ENCODE results near the gene TMEM82. TPM values are rescaled to one million over a fixed set of nuclear protein-coding genes. Genes with fewer than 3 reads are reported as not detected.

The TMEM82 gene
- polyA plus RNA-seq, 4 donors: 2.8 to 6.1 (median 3.2) TPM

GRCh38 chr1:15734901-15735300 lies 7.4 kb upstream of the TMEM82 start:
- DNase-seq (ENCODE audit: low read depth in 4 of 4, low spot score in 3 of 4): no peak

DNA sequence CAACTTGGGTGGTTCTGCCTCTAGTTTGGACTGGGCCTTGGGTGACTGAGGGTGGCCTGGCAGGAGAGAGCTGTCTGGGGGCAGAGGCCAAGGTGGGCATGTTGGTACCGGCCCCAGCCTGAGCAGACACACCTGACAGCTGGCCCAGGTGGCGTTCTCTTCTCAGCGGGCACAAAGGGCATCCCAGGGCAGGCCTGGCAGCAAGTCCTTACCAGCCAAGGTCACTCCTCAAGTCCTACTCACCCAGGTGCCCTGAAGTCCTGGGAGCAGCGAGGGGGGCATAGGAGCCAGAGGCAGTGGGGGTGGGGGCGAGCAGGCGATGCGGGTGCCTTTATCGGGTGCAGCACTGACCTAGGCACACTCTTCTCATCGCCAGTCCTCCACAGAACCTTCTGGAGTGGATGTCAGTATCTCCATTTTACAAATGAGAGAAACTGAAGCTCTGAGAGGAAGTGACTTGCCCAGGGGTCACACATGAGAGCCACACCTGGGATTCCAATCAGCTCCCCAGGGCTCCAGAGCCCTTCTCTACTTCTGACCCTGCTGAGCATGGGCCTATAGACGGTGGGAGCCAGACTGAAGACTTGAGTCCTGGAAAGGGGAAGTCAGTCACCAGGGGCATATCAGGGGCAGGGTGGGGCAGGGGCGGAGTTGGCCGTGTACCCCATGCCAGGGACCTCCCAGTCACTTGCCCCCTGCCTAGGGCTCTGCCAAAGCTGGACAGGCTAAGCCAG lies 6.8 kb upstream of the TMEM82 start:
- no peak for DNase-seq (ENCODE audit: low read depth in 4 of 4, low spot score in 3 of 4)

DNA sequence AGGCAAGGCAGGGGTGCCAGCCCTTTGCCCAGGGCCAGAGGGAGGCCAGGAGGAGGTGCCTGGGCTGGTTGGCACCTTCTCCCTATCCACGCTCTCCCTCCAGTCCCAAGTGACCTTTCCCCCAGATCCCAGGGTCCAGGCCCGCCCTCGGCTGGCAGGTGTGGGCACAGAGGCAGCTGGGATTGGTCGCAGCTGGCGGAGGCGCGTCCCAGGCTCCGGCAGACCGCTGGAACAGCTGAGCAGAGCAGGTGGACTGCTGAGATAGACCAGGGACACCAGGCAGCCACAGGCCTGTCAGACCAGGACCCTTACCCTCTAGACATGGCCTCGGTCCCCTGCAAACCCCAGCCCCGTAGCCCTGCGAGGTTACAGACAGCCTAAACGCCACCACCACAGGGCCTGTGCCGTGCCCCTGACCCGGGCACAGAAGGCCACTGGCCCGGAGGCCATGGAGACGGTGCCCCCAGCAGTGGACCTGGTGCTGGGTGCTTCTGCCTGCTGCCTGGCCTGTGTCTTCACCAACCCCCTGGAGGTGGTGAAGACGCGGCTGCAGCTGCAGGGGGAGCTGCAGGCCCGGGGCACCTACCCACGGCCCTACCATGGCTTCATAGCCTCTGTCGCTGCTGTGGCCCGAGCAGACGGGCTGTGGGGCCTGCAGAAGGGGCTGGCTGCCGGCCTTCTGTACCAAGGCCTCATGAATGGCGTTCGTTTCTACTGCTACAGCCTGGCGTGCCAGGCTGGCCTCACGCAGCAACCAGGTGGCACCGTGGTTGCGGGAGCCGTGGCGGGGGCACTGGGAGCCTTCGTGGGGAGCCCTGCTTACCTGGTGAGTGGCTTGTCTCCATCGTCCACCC lies 6.0 kb upstream of the TMEM82 start, which contains the start of gene SLC25A34:
SLC25A34 (plus strand) TSS at position 221 of the 854 bp plus-strand sequence; CDS start at position 449, 228 bp downstream.
- no peak for DNase-seq (ENCODE audit: low read depth in 4 of 4, low spot score in 3 of 4)

- no peak for DNase-seq (ENCODE audit: low read depth in 4 of 4, low spot score in 3 of 4)
Measured at GRCh38 chr1:15736892-15737261, 5.4 kb upstream of the TMEM82 start.

DNA sequence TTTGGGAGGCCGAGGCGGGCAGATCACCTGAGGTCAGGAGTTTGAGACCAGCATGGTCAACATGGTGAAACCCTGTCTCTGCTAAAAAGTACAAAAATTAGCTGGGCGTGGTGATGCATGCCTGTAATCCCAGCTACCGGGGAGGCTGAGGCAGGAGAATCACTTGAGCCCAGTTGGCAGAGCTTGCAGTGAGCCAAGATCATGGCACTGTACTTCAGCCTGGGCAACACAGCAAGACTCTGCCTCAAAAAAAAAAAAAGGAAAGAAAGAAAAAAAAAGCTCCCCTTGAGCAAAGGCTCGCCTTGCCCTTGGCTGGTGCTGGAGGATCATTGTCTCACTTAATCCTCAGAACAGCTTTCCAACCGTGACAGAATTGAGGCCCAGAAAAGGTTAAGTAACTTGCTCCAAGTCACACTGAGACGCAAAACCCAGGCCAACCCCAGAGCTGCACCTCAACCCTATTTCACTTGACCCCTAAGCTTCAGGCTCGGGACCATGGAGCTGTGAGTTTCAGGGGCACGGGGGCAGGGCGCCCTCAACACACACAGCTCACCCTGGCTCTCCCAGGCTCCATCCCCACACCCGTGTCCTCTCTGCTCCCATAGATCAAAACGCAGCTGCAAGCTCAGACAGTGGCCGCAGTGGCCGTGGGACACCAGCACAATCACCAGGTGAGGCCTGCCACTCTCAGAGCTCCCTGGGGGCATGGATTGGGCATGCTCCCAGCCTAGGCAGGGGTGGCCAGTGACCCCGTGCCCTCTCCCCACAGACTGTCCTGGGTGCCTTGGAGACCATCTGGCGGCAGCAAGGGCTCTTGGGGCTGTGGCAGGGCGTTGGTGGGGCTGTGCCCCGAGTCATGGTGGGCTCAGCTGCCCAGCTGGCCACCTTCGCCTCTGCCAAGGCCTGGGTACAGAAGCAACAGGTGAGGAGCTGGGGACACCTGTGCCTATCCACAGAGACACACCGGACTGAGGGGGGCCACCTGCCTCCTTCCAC lies 4.7 kb upstream of the TMEM82 start:
- no peak for DNase-seq (ENCODE audit: low read depth in 4 of 4, low spot score in 3 of 4)

- DNase-seq (ENCODE audit: low read depth in 4 of 4, low spot score in 3 of 4): no peak
Measured at GRCh38 chr1:15738416-15739113, 3.7 kb upstream of the TMEM82 start.

GRCh38 chr1:15739259-15739658 lies 3.0 kb upstream of the TMEM82 start:
- no peak for DNase-seq (ENCODE audit: low read depth in 4 of 4, low spot score in 3 of 4)

- DNase-seq (ENCODE audit: low read depth in 4 of 4, low spot score in 3 of 4): no peak
Measured at GRCh38 chr1:15739745-15740144, 2.6 kb upstream of the TMEM82 start.

GRCh38 chr1:15740924-15741850 lies 1.1 kb upstream of the TMEM82 start:
- DNase-seq (ENCODE audit: low read depth in 4 of 4, low spot score in 3 of 4): peak in 3 of 4 donors; percentile 58 to 68 (median 62)

DNA sequence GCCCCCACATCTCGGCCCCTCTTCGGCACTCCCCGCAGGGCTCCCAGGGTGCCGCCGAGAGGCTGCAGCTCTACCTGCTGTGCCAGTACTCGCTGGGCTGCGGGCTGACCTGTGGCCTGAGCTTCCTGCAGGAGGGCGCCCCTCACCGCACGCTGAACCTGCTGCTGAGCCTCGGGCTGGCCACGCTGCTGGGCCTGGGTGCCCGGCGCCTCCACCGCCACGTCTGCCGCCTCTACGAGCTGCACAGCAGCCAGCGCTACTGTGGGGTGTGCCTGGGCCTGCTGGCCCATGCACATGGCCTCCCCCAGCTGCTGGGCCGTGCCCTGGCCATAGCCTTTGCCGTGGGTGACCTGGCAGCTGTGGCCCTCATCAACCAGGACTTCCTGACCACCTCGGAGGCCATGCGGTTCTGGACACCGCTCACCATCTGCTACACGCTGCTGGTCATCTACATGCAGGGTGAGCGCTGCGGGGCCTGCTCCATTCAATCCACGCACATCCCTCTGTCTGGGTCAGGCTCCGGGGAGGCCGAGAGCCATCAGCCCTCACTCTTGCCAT lies 1.9 kb downstream of the TMEM82 start:
- DNase-seq (ENCODE audit: low read depth in 4 of 4, low spot score in 3 of 4): no peak

- no peak for DNase-seq (ENCODE audit: low read depth in 4 of 4, low spot score in 3 of 4)
Measured at GRCh38 chr1:15747378-15747777, 5.1 kb downstream of the TMEM82 start.

DNA sequence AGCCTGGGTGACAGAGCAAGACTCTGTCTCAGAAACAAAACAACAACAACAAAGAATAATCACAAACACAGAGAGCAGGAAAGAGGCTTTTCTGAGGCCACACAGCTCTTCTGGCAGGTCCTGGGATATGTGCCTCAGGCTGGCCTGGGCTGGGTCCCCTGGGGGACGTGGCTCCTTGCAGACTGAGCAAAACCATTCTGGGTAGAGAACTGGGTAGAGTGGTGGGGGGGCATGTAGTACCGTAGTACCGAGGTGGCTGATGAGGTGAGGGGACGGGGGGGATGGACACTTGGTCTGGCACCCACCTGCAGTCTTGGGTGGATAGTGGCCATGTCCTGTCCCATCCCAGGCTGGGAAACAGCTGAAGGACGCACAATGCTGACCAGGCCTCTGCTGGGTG lies 6.0 kb downstream of the TMEM82 start:
- DNase-seq (ENCODE audit: low read depth in 4 of 4, low spot score in 3 of 4): no peak

DNA sequence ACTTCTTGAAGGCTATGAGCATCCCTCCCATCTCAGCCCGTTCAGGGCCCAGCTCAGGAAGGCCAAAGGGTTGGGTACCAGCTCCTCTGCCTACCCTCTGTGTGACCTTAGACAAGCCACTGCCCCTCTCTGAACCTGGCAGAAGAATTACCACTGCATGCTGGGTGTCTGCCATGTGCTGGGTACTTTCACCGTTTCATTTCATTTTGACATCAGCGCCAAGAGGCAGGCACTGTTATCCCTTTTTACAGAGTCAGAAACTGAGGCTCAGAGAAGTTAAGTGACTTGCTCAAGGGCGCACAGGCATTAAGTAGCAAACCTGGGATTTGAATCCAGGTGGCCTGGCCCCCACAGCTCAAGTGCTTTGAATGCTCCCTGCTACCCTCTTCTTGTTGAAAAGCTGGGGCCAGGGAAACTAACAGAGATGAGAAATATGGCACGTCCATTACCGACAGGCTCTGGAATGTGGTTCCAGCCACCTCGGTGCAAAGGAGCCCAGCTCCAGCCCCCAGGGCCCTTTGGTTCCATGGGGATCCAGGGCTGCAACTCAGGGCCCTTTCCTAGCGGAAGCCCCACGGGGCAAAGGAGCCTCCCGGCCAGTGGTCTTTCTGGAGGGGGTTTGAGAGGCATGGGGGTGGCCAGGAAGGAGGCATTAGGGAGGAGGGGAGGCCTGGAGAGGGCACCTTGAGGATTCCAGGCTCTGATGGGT lies 6.5 kb downstream of the TMEM82 start:
- DNase-seq (ENCODE audit: low read depth in 4 of 4, low spot score in 3 of 4): no peak

- no peak for DNase-seq (ENCODE audit: low read depth in 4 of 4, low spot score in 3 of 4)
Measured at GRCh38 chr1:15749399-15750291, 7.3 kb downstream of the TMEM82 start.

GRCh38 chr1:15750924-15751323 lies 8.6 kb downstream of the TMEM82 start:
- DNase-seq (ENCODE audit: low read depth in 4 of 4, low spot score in 3 of 4): no peak

- DNase-seq (ENCODE audit: low read depth in 4 of 4, low spot score in 3 of 4): no peak
Measured at GRCh38 chr1:15751717-15752116, 9.4 kb downstream of the TMEM82 start.

GRCh38 chr1:15753776-15754175 lies 11.5 kb downstream of the TMEM82 start:
- no peak for DNase-seq (ENCODE audit: low read depth in 4 of 4, low spot score in 3 of 4)

Measured in right renal pelvis (tissue), 4 donors.